HG03064 (cell line): ENCODE data around the gene INPP4A.

Source experiments
- ATAC-seq: cut with Tn5 transposase; IDR thresholded peaks from one replicate; pipeline ENCODE4 v1.9.1; 2021; ENCODE audit warnings: low read depth; ENCODE audit not compliant: unreplicated experiment

The INPP4A gene

GRCh38 chr2:98472961-98473746 lies 28.5 kb downstream of the INPP4A start:
- ATAC-seq, result no peak

GRCh38 chr2:98473995-98474780 lies 29.5 kb downstream of the INPP4A start:
- ATAC-seq, result no peak

DNA sequence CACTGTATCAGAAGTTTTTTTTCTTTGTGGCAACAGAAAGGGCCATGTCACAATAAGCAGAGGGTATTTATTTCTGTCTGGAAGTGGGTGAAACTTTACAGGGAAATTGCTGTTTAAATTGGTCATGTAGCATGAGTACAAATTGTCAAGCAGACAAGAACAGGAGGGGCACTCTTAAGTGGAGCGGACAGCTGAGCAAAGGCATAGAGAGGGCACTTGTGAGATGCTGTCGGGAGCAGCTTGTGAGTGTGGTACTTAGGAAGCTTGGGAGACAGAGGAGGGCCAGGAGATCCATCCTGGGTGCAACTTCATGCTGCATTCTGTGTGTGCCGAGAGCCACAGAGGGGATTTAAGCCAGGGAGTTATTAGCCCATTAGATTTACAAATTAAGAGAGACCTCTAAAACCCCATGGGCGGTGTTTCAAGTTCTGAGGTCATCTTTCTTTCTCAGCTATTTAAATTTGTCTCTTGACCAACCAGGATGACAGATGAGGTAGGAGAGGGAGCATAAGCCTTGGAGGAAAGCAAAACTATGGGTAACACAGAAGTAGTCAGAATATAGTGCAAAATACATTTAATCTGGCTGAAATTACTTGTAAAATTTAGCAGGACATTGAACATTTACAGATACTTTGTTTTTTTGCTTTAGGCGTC lies 30.4 kb downstream of the INPP4A start:
- ATAC-seq, result no peak

DNA sequence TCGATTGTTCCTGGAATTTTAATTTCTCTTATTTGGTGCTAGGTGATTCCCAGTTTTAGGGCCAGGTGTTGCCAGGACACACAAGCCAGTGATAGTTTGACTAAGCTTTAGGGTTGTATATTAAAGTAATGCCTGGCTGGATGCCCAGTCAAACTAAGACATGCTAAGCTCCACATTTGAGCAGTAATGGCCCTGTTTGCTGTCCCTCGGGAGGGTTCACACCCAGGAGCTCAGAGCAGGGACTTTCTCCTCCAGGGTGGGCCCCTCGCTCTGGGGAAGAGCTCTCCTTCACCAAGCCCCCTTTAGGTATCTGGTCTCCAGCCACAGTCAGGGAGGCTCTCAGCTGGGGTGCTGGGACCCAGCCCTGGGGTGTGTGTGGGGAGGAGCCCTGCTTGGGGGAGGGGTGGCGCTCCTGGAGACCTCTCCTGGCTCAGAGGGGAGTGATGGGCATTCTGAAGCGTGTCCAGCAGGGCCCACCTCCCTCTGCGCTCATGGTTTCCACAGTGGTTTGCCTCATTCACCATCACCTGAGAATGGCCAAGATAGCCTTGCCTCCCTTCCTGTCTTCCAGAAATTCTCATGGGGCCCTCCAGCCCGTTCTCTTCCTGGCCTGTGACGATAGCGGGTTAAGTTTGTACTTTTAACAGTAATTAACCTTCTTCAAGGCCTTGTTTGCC lies 31.7 kb downstream of the INPP4A start:
- no peak for ATAC-seq

DNA sequence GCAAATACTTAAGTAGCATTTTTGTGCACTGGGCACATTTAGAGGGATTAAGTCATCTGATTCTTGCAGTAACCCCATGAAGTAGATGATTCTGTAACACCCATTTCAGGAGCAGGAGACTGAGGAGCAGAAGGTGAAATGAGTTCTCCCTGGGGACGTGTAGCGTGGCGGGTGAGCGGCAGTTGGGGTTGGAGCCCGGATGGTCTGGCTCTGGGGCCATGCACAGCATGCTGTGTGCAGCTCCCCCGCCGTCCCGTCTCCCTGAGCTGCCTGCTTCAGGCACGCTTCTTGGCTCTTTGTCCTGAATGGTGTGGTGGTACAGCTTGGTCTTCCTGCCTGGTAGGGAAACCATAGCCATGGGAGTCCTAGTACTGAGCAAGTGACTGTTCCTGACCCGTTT lies 32.4 kb downstream of the INPP4A start:
- no peak for ATAC-seq

- ATAC-seq, result no peak
These were observed 32.8 kb downstream of the INPP4A start for GRCh38 chr2:98477506-98477905.

- ATAC-seq, result no peak
These were observed 33.5 kb downstream of the INPP4A start for GRCh38 chr2:98478088-98478551.

DNA sequence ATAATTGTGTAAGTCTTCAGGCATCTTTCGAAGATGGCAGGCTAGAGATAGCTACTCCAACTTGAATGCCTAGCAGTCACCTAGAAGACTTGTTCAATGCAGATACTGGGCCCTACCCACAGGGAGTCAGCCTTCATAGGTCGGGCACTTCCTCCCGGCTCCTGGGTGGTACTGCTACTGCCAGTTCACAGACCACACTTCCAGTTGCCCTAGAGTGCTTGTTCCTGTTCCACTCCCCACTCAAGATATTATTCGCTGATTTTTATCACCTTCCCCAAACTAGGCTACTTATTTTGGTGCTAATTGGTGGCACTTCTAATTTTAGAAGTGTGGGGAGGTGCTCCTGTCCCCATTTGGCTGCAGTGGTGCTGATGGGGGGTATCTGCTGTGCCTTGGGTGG lies 34.2 kb downstream of the INPP4A start:
- ATAC-seq, result no peak

GRCh38 chr2:98479371-98479770 lies 34.7 kb downstream of the INPP4A start:
- no peak for ATAC-seq

- ATAC-seq, result no peak
These were observed 35.4 kb downstream of the INPP4A start for GRCh38 chr2:98479959-98480524.

GRCh38 chr2:98480598-98480997 lies 35.9 kb downstream of the INPP4A start:
- ATAC-seq, result no peak

- no peak for ATAC-seq
These were observed 37.7 kb downstream of the INPP4A start for GRCh38 chr2:98482362-98482761.

DNA sequence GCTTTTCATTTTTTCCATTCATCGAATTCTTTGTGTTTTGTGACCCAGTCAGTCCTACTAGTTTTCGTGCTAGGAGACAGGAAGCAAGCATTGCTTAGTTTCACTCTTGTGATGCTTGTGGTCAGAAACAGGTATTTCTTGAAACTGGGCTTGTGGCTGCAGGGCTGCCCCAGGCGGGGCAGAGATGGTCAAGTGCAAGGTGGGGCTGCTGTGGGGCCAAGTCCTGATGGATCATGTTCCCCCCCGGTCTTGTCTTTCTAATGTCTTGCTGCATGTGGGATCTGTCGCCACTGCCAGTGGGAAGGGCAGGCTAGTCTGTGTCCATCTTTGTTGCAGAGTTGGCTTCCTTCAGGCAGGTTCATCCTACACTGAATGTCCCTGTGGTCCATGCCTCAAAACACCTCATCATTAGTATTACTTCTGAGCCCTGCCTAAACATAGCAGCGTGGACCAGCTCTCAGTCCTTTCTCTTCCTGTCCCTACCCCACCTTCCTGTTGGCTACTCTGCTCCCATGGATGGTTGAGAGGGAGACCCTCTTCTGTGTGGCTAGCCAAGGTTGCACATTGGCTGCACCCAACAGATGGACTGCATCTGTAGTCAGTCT lies 38.7 kb downstream of the INPP4A start:
- peak; percentile 52 for ATAC-seq

DNA sequence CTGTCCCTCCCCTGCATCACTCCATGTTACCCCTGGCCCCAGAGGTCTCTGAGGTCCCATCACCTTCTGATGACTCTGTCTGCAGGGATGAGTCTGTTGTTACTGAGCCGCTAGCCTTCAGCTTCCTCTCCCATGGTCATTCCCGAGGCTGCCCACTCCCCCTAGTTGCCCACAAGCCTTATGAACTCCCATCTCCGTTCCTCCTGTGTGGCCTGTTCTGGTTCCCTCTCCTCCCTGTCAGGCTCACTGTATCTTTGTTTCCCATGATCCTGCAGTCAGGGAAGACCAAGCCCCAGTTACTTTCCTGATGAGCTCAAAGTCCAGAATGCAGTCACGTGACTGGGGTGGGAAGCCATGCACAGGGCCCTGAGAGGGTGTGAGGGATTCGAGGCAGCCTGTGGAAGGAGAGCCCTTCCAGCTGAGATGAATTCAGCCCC lies 39.5 kb downstream of the INPP4A start:
- no peak for ATAC-seq

- no peak for ATAC-seq
These were observed 40.2 kb downstream of the INPP4A start for GRCh38 chr2:98484652-98485452.

DNA sequence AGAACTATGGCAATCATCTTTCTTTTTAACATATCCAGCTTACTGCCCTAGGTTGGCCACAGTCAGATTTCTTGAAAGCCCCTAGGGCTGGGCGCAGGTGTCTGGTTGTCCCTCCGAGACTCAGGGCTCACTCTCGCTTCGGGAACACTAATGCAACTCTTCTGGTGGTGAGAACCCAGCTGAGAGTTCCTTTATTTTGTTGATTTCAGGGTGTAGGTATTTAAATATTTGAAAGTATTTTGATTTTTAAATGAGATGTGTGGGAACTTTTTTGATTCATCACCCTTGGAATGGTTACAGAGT lies 40.7 kb downstream of the INPP4A start:
- ATAC-seq, result no peak

DNA sequence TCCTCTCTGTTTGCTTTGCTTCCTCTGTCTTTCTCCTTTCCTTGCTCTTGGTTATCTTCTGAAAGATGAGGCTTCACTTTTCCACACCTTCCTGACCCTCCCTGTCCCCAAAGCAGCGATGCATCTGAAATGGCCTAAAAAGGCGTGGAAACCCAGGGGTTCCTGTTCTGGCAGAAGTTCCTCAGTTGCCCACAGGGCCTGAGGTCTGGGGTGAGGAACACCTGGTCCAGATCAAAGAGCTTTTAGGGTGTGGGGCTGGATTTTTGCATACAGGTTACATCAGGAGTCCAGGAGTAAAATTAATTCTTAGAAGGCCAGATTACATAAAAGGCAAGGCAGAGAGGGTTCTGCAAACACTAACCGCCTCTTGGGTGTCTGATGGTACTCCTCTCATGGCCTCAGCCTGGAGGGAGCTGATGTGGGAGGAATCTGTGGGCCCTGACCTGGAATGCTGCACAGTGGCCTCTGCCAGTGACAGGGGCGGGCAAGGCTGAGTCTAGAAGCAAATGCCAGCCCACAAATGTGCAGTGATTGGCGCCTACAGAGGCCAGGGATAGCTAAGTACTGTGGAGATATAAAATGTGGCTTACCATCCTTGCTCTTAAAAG lies 41.8 kb downstream of the INPP4A start:
- no peak for ATAC-seq

DNA sequence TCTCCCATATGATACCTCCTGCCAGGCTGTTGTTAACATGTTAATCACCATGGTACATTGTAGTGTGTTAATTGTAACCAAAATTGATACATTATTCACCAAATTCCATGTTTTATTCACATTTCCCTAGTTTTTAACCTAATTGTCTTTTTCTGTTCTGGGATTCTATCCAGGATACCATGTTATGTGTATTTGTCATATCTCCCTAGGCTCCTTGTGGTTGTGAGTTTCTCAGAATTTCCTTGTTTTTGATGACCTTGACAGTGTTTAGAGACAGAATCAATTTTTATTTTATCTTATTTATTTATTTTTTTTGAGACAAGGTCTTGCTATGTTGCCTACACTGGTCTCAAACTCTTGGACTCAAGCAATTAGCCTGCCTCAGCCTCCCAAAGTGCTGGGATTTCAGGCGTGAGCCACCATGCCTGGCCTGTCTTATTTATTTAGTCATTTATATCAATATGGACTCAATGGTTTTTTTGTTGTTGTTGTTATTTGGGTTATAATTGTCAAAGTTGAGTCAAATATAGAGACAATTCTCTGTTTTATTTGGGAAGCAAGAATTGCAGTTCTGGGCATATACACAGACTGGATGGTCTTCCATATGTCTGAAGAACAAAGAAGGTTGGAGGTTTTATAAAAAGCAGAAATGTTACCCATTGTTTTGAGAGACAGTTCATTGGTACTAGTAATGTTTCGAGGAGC lies 42.6 kb downstream of the INPP4A start:
- ATAC-seq, result no peak
